Type B pancreatic cell (in vitro differentiated cells): ENCODE data around the gene PCBP4. TPM values are rescaled to one million over a fixed set of nuclear protein-coding genes. Genes with fewer than 3 reads are reported as not detected.

Experiments used
- DNase-seq: peaks from one replicate; pipeline ENCODE4 v3.0.0; 2021; ENCODE audit warnings: mixed read lengths; ENCODE audit not compliant: unreplicated experiment; ENCODE audit errors: extremely low spot score
- H3K27ac Mint-ChIP-seq: 2 replicates; pipeline ENCODE4 v1.8.0; 2021; ENCODE audit warnings: mild to moderate bottlenecking, mixed read lengths
- H3K27me3 Mint-ChIP-seq: 2 replicates; pipeline ENCODE4 v1.8.0; 2021; ENCODE audit warnings: mixed read lengths
- H3K36me3 Mint-ChIP-seq: 2 replicates; pipeline ENCODE4 v1.8.0; 2021; ENCODE audit warnings: mixed read lengths
- H3K4me1 Mint-ChIP-seq: one replicate; pipeline ENCODE4 v1.8.0; 2021; ENCODE audit warnings: mixed read lengths; ENCODE audit not compliant: unreplicated experiment
- H3K4me3 Mint-ChIP-seq: 2 replicates; pipeline ENCODE4 v1.8.0; 2021; ENCODE audit warnings: mild to moderate bottlenecking, mixed read lengths
- H3K9me3 Mint-ChIP-seq: 2 replicates; pipeline ENCODE4 v1.8.0; 2021; ENCODE audit warnings: mixed read lengths
- total RNA-seq: library from RNA; stranded (reverse); gene quantifications from 2 replicates; pipeline ENCODE4 v1.2.1, GENCODE V29; 2021; ENCODE audit warnings: low replicate concordance
- TF ChIP-seq, protein P1 (sequence below): fragments of 200-600 bp; sonication (generic); conservative IDR thresholded peaks from 2 replicates; pipeline ENCODE4 v1.5.0; 2021; ENCODE audit warnings: antibody characterized with exemption, mild to moderate bottlenecking

PCBP4 gene
- total RNA-seq, 1 donor from 2014 or later = 91.9 TPM

DNA sequence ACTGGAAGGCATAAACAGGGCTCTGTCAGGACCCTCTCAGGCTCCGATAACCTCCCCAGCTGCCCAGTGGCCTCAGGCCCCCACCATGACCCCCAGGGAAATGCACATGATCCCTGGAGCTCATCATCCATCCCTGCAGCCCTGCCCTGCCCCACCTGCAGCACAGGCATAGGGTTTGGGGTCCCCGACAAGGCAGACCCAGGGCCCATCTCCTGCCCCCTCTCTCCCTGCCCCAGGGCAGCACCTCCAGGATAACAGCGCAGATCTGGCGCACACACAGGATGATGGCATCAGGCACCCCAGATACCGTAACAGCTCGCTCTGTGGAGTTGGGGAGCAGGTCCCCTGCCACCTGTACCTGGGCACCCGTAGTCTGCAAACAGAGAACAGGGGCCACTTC is 7.6 kb downstream of the PCBP4 start:
- no peak overlapping the region for H3K27ac Mint-ChIP-seq
- H3K36me3 Mint-ChIP-seq = peaks cover 4% of the 10 kb centered on the region
- no peaks in the 10 kb centered on the region for H3K9me3 Mint-ChIP-seq
- DNase-seq = no peak
- TF ChIP-seq, protein P1, sequence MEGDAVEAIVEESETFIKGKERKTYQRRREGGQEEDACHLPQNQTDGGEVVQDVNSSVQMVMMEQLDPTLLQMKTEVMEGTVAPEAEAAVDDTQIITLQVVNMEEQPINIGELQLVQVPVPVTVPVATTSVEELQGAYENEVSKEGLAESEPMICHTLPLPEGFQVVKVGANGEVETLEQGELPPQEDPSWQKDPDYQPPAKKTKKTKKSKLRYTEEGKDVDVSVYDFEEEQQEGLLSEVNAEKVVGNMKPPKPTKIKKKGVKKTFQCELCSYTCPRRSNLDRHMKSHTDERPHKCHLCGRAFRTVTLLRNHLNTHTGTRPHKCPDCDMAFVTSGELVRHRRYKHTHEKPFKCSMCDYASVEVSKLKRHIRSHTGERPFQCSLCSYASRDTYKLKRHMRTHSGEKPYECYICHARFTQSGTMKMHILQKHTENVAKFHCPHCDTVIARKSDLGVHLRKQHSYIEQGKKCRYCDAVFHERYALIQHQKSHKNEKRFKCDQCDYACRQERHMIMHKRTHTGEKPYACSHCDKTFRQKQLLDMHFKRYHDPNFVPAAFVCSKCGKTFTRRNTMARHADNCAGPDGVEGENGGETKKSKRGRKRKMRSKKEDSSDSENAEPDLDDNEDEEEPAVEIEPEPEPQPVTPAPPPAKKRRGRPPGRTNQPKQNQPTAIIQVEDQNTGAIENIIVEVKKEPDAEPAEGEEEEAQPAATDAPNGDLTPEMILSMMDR = no peak
- peaks cover 12% of the 10 kb centered on the region for H3K4me1 Mint-ChIP-seq
- H3K4me3 Mint-ChIP-seq = no peak overlapping the region
- peaks cover 8% of the 10 kb centered on the region for H3K27me3 Mint-ChIP-seq

DNA sequence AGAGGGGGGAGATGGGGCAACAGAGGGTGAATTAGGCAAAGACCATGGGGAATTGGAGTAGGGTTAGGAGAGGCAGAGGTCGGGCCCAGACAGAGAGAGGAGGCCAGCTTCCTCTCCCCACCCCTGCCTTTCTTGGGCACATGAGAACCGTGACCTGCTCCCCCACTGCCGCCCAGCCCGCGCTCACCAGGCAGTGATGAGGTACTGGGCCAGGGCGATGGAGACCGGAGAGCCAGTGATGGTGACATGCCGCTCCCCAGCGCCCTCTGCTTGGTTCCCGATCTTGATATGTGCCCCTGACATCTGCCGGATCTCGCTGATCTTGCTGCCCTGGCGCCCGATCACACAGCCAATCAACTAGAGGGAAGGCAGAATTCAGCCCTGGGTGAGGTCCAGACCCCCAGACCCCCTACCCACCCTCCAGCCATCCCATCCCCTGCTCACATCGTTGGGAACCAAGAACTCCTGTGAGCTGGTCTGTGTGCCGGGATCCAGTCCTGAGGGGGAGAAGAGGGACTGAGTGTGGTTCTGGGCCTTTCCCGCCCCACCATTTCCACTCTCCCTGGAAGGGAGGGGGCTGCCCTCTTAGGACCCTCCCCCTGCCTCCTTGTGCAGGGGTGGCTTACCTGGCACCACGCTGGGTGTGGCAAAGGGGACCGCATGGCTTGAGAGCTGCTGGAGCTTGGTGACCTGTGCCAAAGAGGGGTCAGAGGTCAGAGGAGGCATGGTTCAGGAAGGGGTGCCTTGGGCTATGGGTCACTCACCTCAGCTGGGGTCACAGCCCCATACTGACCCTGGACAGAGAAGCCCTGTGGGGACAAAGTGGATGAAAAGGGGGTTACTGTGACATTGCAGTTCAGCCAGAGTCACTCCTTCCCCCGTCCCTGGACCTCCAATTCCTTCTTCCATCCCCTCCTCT is 8.4 kb downstream of the PCBP4 start:
- Mint-ChIP-seq H3K27me3 (peaks cover 14% of the 10 kb centered on the region), H3K27ac (peak overlapping the region; percentile 57), H3K4me1 (peaks cover 13% of the 10 kb centered on the region), H3K4me3 (no peak overlapping the region), H3K36me3 (peaks cover 4% of the 10 kb centered on the region), H3K9me3 (no peaks in the 10 kb centered on the region)
- TF ChIP-seq, protein P1 = no peak
- DNase-seq = no peak

DNA sequence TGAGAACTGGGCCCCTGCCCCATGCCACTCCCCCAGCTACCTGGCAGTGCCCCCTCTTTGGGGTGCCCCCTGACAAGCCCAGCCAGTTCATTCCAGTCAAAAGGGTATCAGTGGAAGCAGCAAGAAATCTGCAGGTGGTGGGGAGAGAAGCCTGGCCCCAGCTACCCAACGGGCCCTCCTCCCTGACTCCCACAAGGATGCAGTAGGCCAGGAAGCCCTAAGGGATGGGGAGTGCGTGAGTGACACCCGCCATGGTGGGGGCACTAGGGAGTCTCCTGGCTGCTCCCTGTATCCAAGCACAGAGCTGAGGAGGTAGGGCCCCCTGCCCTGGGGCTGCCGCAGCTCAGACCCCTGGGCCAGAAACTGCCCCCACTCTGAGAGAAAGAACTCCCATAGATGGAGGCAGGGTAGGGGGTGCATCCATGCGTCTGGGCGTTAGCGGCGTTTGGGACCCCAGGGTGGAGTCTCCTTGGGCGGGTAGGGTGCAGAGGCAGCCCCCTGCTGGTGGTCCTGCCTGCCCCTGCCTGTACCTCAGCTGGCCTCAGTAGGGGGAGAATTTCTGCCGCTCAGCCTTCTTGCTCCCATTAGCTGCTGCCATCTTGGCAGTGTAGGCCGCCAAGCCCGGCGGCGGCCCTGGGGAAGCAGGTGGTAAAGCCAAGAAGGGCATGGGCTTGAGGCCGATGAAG is 9.6 kb downstream of the PCBP4 start:
- Mint-ChIP-seq H3K4me3 (no peak overlapping the region), H3K27me3 (peaks cover 25% of the 10 kb centered on the region), H3K27ac (no peak overlapping the region), H3K9me3 (no peaks in the 10 kb centered on the region), H3K36me3 (peaks cover 4% of the 10 kb centered on the region), H3K4me1 (peaks cover 23% of the 10 kb centered on the region)
- no peak for DNase-seq
- TF ChIP-seq, protein P1 = no peak

DNA sequence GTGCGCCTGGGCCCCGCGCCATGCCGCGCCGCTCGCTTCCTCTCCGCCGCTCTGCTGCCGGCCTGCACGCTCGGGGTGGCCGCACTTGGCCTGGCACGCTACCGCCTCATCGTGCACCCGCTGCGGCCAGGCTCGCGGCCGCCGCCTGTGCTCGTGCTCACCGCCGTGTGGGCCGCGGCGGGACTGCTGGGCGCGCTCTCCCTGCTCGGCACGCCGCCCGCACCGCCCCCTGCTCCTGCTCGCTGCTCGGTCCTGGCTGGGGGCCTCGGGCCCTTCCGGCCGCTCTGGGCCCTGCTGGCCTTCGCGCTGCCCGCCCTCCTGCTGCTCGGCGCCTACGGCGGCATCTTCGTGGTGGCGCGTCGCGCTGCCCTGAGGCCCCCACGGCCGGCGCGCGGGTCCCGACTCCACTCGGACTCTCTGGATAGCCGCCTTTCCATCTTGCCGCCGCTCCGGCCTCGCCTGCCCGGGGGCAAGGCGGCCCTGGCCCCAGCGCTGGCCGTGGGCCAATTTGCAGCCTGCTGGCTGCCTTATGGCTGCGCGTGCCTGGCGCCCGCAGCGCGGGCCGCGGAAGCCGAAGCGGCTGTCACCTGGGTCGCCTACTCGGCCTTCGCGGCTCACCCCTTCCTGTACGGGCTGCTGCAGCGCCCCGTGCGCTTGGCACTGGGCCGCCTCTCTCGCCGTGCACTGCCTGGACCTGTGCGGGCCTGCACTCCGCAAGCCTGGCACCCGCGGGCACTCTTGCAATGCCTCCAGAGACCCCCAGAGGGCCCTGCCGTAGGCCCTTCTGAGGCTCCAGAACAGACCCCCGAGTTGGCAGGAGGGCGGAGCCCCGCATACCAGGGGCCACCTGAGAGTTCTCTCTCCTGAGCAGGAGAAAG is 11.1 kb downstream of the PCBP4 start:
- Mint-ChIP-seq H3K9me3 (no peaks in the 10 kb centered on the region), H3K27ac (no peak overlapping the region), H3K4me3 (no peak overlapping the region), H3K4me1 (peaks cover 14% of the 10 kb centered on the region), H3K36me3 (peaks cover 4% of the 10 kb centered on the region), H3K27me3 (peaks cover 37% of the 10 kb centered on the region)
- no peak for DNase-seq
- TF ChIP-seq, protein P1 = peak; percentile 73

DNA sequence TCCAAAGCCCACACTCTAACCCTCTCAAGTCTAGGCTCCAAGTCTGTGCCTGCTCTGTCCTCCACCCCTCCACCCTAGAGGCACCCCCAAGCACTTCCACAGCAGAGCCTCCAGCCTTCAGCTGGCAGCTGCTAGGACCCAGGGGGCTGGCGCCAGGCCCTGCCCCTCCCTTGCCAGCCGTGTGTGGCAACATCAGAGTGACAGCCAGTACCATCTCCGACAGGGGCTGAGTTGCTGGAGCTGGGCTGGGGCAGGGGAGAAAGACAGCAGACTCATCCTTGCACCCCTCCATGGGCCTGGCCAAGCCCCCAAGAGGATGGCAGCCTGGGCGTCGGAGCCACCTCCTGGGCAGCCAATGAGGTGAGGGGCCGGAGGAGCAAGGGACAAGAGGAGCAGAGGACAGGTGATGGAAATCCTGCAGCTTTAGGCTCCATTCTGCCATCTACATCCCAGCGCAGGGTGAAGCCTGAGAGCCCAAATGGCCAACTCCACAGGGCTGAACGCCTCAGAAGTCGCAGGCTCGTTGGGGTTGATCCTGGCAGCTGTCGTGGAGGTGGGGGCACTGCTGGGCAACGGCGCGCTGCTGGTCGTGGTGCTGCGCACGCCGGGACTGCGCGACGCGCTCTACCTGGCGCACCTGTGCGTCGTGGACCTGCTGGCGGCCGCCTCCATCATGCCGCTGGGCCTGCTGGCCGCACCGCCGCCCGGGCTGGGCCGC is 11.9 kb downstream of the PCBP4 start, which contains the start of gene GPR62:
GPR62 (plus strand) TSS at position 207 of the 718 bp plus-strand sequence; CDS start at position 479, 272 bp downstream.
- H3K4me3 Mint-ChIP-seq = no peak within 1 kb of the TSS

More for the DNA sequence above, 11.9 kb downstream of the PCBP4 start, which contains the start of gene GPR62:
- peak within 1 kb of the TSS; percentile 4 for H3K27ac Mint-ChIP-seq
- peaks cover 14% of the 10 kb centered on the region for H3K4me1 Mint-ChIP-seq
- no peaks in the 10 kb centered on the region for H3K9me3 Mint-ChIP-seq
- TF ChIP-seq, protein P1 = no peak
- H3K36me3 Mint-ChIP-seq = peaks cover 4% of the 10 kb centered on the region
- H3K27me3 Mint-ChIP-seq = peaks cover 44% of the 10 kb centered on the region
- DNase-seq = no peak
